ENCODE results near the gene APLP2.
A peak's percentile ranks its signal among the peaks of the same experiment; 100 is the strongest.

The APLP2 gene

GRCh38 chr11:130121445-130121978 lies 51.8 kb downstream of the APLP2 start:
- no peak for DNase-seq

DNA sequence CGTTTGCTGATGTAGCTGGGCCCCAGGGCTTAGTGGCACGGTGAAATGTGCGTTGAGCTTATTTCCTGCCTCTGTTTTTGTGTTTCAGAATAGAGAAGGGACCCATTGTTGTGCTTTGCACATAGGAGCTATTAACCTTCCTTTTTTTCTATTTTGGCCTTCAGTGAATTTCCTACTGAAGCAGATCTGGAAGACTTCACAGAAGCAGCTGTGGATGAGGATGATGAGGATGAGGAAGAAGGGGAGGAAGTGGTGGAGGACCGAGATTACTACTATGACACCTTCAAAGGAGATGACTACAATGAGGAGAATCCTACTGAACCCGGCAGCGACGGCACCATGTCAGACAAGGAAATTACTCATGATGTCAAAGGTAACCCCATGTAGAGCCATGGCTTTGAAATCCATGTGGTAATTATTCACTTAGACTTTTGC lies 52.5 kb downstream of the APLP2 start:
- no peak for DNase-seq

GRCh38 chr11:130123414-130124040 lies 53.8 kb downstream of the APLP2 start:
- DNase-seq: no peak

GRCh38 chr11:130124096-130124495 lies 54.4 kb downstream of the APLP2 start:
- no peak for DNase-seq

- no peak for DNase-seq
These were observed 55.9 kb downstream of the APLP2 start for GRCh38 chr11:130125638-130126037.

DNA sequence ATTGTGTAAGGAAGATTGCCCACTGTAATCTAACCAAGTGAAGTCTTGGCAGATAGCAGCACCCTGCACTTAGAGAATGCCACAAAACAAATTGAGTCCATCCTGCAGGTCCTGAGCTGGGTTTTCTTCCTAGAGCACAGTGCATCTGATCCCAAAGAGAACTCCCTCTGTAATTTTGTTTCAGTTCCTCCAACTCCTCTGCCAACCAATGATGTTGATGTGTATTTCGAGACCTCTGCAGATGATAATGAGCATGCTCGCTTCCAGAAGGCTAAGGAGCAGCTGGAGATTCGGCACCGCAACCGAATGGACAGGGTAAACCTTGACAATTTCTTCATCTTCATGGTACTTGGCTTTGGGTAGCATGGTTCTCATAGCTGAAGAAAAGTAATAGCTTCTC lies 56.8 kb downstream of the APLP2 start:
- no peak for DNase-seq

- DNase-seq: no peak
These were observed 57.8 kb downstream of the APLP2 start for GRCh38 chr11:130127509-130127908.

DNA sequence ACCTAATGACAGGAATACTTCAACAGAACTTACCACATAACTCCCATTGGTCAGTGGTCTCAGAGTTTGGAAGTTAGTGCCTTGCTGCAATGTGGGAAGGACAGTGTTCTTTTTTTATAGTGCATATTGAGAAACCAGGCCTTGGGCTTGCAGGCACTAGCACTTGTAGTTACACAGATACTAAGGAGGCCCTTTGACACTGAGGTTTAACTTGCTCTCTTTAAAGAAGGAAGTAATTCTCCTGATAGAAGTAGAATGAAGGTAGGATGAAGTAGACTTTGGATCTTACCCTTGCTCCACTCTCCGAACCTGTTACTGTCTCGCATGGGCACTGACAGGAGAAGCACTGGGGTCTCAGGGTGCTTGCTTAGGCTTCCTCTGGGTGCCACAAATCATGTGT lies 58.9 kb downstream of the APLP2 start:
- DNase-seq: no peak

GRCh38 chr11:130129922-130130321 lies 60.2 kb downstream of the APLP2 start:
- DNase-seq: no peak

DNA sequence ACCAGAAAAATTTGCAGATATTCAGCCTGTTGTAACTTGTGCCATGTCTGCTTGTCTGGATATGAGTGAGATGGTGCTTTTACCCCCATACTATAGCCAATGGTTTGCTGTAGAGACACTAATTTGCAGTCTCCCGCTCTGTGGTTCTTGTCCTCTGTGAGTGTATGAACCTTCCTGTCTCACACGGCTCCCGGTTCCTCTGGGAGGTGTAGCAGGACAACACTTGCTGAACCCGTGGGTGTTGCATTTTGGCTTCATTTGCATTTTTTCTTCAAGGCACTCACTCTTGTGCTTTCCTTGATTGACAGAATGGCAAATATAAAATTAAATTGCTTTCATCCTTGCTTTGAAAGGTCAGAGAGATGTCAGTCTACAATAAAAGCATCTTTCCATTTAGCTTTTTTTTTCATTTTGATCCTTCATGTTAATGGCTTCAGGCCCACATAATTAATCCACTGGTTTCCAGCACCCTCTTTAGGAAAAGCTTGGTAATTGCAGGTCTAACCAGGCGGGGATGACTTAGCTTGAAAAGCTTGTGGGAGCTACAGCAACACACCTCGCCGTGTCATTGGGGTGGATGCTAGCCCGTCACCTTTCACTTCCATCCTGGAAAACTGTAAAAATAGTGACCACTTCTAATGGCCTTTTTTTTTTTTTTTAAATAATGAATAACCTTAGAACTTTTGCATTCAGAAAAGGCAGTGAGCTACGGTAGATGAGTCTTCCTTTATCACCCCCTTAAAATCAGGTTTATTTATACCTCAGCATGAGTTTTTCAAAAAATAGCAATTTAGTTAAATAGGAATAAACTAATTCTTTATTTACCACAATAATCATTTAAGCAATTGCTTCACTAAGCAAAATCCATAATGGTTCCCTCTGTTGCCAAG lies 62.5 kb downstream of the APLP2 start:
- DNase-seq: peak; percentile 39

DNA sequence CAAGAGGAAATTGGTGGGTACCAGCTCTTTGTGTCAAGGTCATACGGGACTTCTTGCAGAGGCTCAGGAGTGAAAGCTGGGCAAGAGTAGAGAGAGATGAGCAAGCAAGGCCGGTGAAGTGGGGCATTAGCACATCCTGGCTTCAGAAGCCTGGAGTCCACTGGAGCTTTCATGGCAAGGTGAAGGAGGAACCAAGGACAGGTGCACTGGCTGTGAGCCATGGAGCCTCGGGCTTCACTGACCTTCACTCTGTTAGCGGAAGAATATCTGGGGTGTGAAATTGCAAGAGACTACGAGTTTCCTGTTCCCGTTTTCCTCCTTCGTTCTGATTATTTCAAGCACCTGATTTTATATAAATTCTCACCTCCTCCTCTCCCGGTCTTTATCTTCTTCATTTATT lies 64.0 kb downstream of the APLP2 start:
- DNase-seq: no peak

DNA sequence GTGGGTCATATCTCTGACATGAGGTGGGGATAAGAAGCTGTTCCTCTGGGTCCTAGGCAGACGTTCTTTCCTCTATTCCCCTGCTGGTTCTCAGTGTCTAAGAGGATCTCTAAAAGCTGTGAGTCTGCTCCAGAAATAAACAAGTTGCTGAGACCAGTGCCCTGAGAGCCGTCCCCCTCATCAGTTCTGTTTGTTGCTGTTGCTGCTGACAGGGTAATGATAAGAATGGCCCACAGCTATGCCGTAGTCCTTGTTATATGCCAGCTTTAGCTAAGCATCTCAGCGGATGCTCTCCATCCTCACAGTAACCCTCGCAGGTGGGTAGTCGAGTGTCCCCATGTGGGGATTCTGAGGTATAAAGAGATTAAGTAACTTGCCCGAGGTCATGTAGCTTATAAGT lies 66.4 kb downstream of the APLP2 start:
- DNase-seq: no peak

DNA sequence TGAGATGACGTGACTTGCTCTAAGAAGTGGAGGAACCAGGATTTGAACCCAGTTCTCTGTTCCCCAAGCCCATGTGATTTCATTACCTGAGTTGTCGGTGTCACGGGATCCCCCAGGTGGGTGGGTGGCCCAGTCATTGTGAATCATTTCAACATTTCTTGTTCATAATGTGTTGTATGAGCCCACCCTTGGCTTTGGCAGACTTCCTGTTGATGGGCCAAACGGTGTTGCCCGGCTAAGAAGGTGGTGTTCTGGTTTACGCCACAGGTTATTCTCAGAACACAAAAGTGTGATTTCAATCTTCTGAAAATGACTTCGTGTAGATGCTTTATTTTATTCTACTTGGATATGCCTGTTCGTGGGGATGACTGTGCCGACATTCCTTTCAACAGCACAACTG lies 68.3 kb downstream of the APLP2 start:
- no peak for DNase-seq

- DNase-seq: no peak
These were observed 69.7 kb downstream of the APLP2 start for GRCh38 chr11:130139401-130139800.

DNA sequence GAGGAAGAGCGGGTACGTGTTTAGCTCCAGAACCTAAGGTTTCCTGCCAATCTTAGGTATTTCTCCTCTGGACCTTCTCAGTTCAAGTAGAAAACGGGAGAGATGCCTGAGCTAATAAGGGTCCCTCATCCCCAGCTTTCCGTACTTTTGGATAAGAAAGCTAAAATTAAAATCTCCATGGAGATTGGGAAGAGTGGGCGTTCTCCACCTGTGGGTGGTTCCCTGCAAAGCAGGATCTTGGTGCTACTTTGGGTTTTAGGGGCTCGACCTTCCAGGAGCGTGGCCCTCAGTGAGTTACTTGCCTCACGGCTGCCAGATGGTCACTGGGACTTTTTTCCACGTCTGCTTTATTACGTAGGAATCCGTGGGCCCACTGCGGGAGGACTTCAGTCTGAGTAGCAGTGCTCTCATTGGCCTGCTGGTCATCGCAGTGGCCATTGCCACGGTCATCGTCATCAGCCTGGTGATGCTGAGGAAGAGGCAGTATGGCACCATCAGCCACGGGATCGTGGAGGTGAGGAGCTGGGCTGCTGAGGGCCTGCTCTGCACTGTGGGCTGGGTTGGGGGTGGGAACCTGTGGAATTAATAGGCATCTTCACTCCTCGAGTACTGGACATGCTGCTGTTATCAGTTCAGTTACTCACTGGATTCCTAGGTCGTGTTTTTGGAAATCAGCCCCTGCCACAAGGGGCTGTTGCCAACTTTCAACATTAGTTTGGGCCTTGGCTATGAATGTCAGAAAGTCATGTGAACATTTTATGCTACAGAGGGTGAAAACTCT lies 72.1 kb downstream of the APLP2 start:
- DNase-seq: no peak

GRCh38 chr11:130144141-130144540 lies 74.4 kb downstream of the APLP2 start:
- DNase-seq: no peak

- DNase-seq: no peak
These were observed 75.2 kb downstream of the APLP2 start for GRCh38 chr11:130144861-130145281.

GRCh38 chr11:130145311-130145812 lies 75.7 kb downstream of the APLP2 start:
- DNase-seq: peak; percentile 14

GRCh38 chr11:130145975-130146776 lies 76.5 kb downstream of the APLP2 start:
- peak; percentile 66 for DNase-seq

DNA sequence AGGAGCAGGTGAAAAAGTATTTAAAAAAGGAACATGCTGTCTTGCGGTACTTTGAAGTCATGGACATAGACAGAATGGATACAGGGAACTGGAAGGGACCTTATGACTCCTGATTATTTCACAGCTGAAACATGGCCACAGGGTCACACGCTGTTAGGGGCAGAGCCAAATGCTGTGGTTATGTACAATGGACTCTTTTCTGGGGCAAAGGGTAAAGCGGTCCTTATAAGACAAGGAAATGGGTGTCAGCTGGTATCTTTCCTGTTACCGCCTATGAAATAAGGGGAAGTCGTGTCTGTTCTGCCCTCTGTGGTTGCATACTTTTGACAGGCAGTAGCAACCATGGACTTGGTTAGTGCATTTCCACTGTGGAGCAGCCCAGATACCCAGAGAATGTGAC lies 77.1 kb downstream of the APLP2 start:
- DNase-seq: no peak

DNA sequence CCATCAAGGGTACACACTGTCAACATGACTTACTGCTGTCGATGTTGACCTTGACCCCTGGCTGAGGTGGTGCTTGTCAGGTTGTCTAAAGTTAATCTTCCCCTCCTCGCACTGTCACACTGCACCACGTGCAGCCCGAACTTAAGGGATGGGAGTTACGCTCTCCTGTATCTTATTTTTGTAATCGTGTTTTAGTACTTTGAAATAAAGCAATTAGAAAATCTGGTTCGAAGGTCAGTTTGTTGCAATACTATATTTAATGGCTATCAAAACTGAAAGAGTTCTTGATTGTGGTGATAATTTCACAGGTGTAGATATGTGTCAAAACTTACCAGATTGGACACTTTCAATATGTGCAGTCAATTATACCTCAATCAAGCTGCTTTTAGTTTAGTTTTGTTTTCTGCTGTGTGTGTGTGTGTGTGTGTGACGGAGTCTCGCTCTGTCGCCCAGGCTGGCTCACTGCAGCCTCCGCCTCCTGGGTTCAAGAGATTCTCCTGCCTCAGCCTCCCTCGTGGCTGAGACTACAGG lies 79.2 kb downstream of the APLP2 start:
- no peak for DNase-seq

DNA sequence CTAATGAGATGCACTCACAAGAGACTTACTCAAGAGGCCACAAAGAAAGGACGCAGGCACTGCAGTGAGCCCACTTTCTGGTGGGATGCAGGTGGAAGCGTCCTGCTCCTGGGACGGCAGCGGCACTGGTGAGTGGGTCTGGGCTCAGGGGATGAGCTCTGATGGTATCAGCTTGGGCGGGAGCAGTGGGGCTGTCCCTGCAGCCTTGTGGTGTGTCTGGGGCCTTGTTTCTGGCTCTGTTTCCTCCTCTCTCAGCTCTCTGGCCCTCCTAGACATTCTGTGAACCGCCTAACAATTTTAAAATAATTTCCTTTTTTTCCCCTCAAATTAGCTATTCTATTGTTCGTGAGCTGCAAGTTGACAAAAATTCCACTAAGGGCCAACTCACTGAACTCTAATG lies 81.1 kb downstream of the APLP2 start:
- DNase-seq: no peak

Data from DMS153 (cell line).